HepG2 (cell line): ENCODE results near the gene SYNE1. TPM values are rescaled to one million over a fixed set of nuclear protein-coding genes. Genes with fewer than 3 reads are reported as not detected.

Experiments used
- ATAC-seq: fragments of 200-7000 bp; cut with Tn5 transposase; 3 replicates; pipeline ENCODE4 v1.9.1; 2020; ENCODE audit warnings: mild to moderate bottlenecking, moderate library complexity
- BruUV-seq: library from RNA; stranded (reverse); fragments of 400-500 nt; replicated peaks from 2 replicates; lab custom pipeline; 2021; lab: Mats Ljungman, UMichigan
- CTCF ChIA-PET: fragments of 300-600 bp; formaldehyde crosslinking; extraction: SDS; loops from one replicate; lab custom pipeline; 2021; ENCODE audit warnings: low total read pairs, inconsistent platforms, low intra/inter-chr PET ratio; lab: Yijun Ruan, JAX
- POLR2A ChIA-PET: fragments of 350-600 bp; sonication (Branson Sonifier 250); formaldehyde crosslinking; loops from one replicate; lab custom pipeline; 2020; ENCODE audit warnings: antibody characterized with exemption, inconsistent platforms; lab: Yijun Ruan, JAX
- DNase-seq: peaks from one replicate; pipeline ENCODE4 v3.0.0-alpha.2; 2015; ENCODE audit warnings: low spot score
- FAIRE-seq: peaks from 3 replicates; lab custom pipeline; 2011; peaks lifted over from hg19 to GRCh38; lab: Jason Lieb, UNC
- H2AFZ ChIP-seq: one replicate; pipeline ENCODE4 v1.6.1; 2011; ENCODE audit warnings: low read length, inconsistent platforms
- H3K27ac ChIP-seq: fragments of 300-600 bp; 3 replicates; pipeline ENCODE4 v1.8.0; 2011; ENCODE audit warnings: mixed run types, mild to moderate bottlenecking, mixed read lengths, low read length, inconsistent platforms; ENCODE audit not compliant: insufficient read depth; ENCODE audit errors: extremely low read length
- H3K27me3 ChIP-seq, 2 experiments: fragments of 200-600 bp in 1 of 2; 2 replicates in 1 of 2; 3 replicates in 1 of 2; pipeline versions ENCODE4 v1.6.0 to v1.8.0; 2011; ENCODE audit warnings: low read length in 2 of 2, mild to moderate bottlenecking in 2 of 2, moderate library complexity in 2 of 2, inconsistent platforms in 1 of 2; ENCODE audit not compliant: insufficient read depth in 2 of 2, control insufficient read depth in 1 of 2
- H3K36me3 ChIP-seq, 2 experiments: fragments of 200-600 bp in 1 of 2; replicated peaks in 1 of 2; 2 replicates in 1 of 2; 3 replicates in 1 of 2; pipeline versions ENCODE4 v1.5.1 to v1.8.0; 2011; ENCODE audit warnings: low read length in 2 of 2, inconsistent platforms in 1 of 2; ENCODE audit not compliant: insufficient read depth in 2 of 2, control insufficient read depth in 1 of 2
- H3K4me1 ChIP-seq: 2 replicates; pipeline ENCODE4 v1.5.1; 2012; ENCODE audit warnings: low read length, inconsistent platforms; ENCODE audit not compliant: insufficient read depth
- H3K4me2 ChIP-seq: 2 replicates; pipeline ENCODE4 v1.6.0; 2011; ENCODE audit warnings: low read depth, low read length, inconsistent platforms
- H3K4me3 ChIP-seq, 3 experiments: fragments of 200-600 bp in 1 of 3; sonication (generic), shearing (Covaris generic) in 1 of 3; replicated peaks in 1 of 3; 2 replicates each; pipeline ENCODE4 v1.5.1; 2011 to 2016; ENCODE audit warnings: low read length in 3 of 3, inconsistent platforms in 2 of 3, low read depth in 2 of 3, mild to moderate bottlenecking in 2 of 3, control low read depth in 1 of 3, mixed read lengths in 1 of 3; ENCODE audit not compliant: insufficient read depth in 1 of 3
- H3K79me2 ChIP-seq: one replicate; pipeline ENCODE4 v1.6.1; 2011; ENCODE audit warnings: low read length, inconsistent platforms; ENCODE audit not compliant: insufficient read depth
- H3K9ac ChIP-seq: 2 replicates; pipeline ENCODE4 v1.6.0; 2011; ENCODE audit warnings: mild to moderate bottlenecking, low read depth, low read length, inconsistent platforms; ENCODE audit not compliant: insufficient read depth
- H3K9me3 ChIP-seq: 2 replicates; pipeline ENCODE4 v1.5.1; 2012; ENCODE audit warnings: mild to moderate bottlenecking, low read length
- H4K20me1 ChIP-seq: 2 replicates; pipeline ENCODE4 v1.6.0; 2011; ENCODE audit warnings: inconsistent platforms, mild to moderate bottlenecking, low read length, moderate library complexity; ENCODE audit not compliant: insufficient read depth
- ATM ChIP-seq: fragments of 450-650 bp; IDR thresholded peaks from 2 replicates; pipeline ENCODE4 v1.7.1; 2017; ENCODE audit warnings: mild to moderate bottlenecking, borderline replicate concordance
- NFE2 ChIP-seq: sonication (generic); formaldehyde crosslinking; IDR thresholded peaks from 2 replicates; pipeline ENCODE4 v1.4.0; 2020; ENCODE audit warnings: missing genetic modification reagents
- SMYD3 ChIP-seq: sonication (generic); formaldehyde crosslinking; IDR thresholded peaks from 2 replicates; pipeline ENCODE4 v1.8.1; 2023; ENCODE audit warnings: mild to moderate bottlenecking, missing genetic modification reagents
- TARDBP ChIP-seq: sonication (generic); formaldehyde crosslinking; IDR thresholded peaks from 2 replicates; pipeline ENCODE4 v1.8.0; 2022; ENCODE audit warnings: mild to moderate bottlenecking, missing genetic modification reagents
- YEATS4 ChIP-seq: sonication (generic); formaldehyde crosslinking; IDR thresholded peaks from 2 replicates; pipeline ENCODE4 v1.4.0; 2020; ENCODE audit warnings: missing genetic modification reagents, borderline replicate concordance
- ZNF136 ChIP-seq: sonication (generic); formaldehyde crosslinking; IDR thresholded peaks from 2 replicates; pipeline ENCODE4 v1.8.1; 2022; ENCODE audit warnings: low read depth, mild to moderate bottlenecking, moderate library complexity, missing genetic modification reagents
- ZNF331 ChIP-seq: sonication (generic); formaldehyde crosslinking; IDR thresholded peaks from 2 replicates; pipeline ENCODE4 v1.4.0; 2020; ENCODE audit warnings: missing genetic modification reagents
- ZNF891 ChIP-seq: sonication (generic); formaldehyde crosslinking; IDR thresholded peaks from 2 replicates; pipeline ENCODE4 v1.5.0; 2020; ENCODE audit warnings: mild to moderate bottlenecking, missing genetic modification reagents
- ZSCAN30 ChIP-seq: sonication (generic); formaldehyde crosslinking; IDR thresholded peaks from 2 replicates; pipeline ENCODE4 v1.5.0; 2020; ENCODE audit warnings: mild to moderate bottlenecking, missing genetic modification reagents
- WGBS: methylation state at CpG from one replicate; pipeline ENCODE4 v1.1.6; 2017; ENCODE audit warnings: low lambda C conversion rate; 5-methylcytosine and 5-hydroxymethylcytosine counted together
- in situ Hi-C: cut with HindIII; loops from 2 replicates; pipeline ENCODE4 v1.10.0; 2017; ENCODE audit warnings: low pct_unique_long_range_greater_than_20kb; ENCODE audit not compliant: extremely low pct_ligation_motif_present
- intact Hi-C: fragments of 100-400 bp; cut with micrococcal nuclease; formaldehyde crosslinking; loops from one replicate; pipeline ENCODE4 v1.10.0; 2022; ENCODE audit not compliant: unreplicated experiment
- polyA plus RNA-seq, 8 experiments: library from polyadenylated mRNA; depleted of rRNA in 3 of 8; stranded (reverse) in 7 of 8; unstranded in 1 of 8; fragments of >200 nt; fragmentation: Illumina TruSeq in 4 of 8; extraction: Trizol in 4 of 8; gene quantifications; 2 replicates each; pipeline versions ENCODE4 v1.2.1 to v1.2.3, GENCODE V29; 2011 to 2016; ENCODE audit warnings: low read depth in 4 of 8, missing spikeins in 1 of 8, mixed read lengths in 1 of 8; ENCODE audit not compliant: insufficient read depth in 1 of 8
- total RNA-seq, 5 experiments: library from RNA; depleted of rRNA; stranded (reverse); fragments of >200 nt; fragmentation: Illumina TruSeq; extraction: Trizol; gene quantifications; 2 replicates each; pipeline ENCODE4 v1.2.3, GENCODE V29; 2016; ENCODE audit warnings: low read depth in 1 of 5
- TF ChIP-seq, protein P1 (sequence below): sonication (generic); formaldehyde crosslinking; IDR thresholded peaks from 2 replicates; pipeline ENCODE4 v1.4.0; 2020; ENCODE audit warnings: missing genetic modification reagents; ENCODE audit errors: not compliant biosample characterization

SYNE1 gene
- total and polyA plus RNA-seq, 2 of the 13 experiments (the other 11 are each of a cell fraction or from before 2014, with no cell fraction given), result 5.5 to 15.9 TPM

GRCh38 chr6:152583888-152584287 is 53.3 kb downstream of the SYNE1 start:
- H3K4me2 ChIP-seq, result no peak overlapping the region
- no TSS peak for BruUV-seq
- no peak overlapping the region for H3K27ac ChIP-seq
- H3K36me3 ChIP-seq, result no peaks in the 10 kb centered on the region
- H3K4me1 ChIP-seq, result no peaks in the 10 kb centered on the region
- in situ Hi-C loops, result no loop called here
- no peak overlapping the region for H3K4me3 ChIP-seq
- no peak for FAIRE-seq
- DNase-seq, result no peak
- 2% methylated on average over 3 of the region's 3 CpGs for WGBS
- ChIA-PET POLR2A (no interaction called here), CTCF (no interaction called here)
- H3K9ac ChIP-seq, result no peak overlapping the region
- intact Hi-C loops, result no loop called here
- no peaks in the 10 kb centered on the region for H3K79me2 ChIP-seq
- no peaks in the 10 kb centered on the region for H3K9me3 ChIP-seq
- no peaks in the 10 kb centered on the region for H4K20me1 ChIP-seq
- ATAC-seq, result no peak
- no peak for TF ChIP-seq ATM
- no peaks in the 10 kb centered on the region for H3K27me3 ChIP-seq
- H2AFZ ChIP-seq, result no peak overlapping the region

DNA sequence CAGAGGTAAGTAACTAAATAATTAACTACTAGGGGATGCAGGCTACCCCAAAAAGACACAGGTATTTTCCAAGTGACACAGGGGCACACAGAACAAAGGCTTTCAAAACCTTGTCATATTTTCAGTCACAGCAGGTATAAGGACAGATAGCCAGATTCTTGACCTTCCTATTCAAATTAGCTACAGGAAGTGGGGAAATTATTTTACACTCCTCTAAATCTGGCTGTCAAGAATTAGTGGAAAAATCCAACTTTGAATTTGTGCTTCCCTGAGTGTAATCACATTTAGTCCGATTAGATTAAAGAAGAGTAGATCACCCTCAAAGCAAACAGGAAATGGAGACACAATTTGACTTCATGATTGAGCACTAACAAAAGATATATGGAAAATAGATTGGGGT is 60.6 kb downstream of the SYNE1 start:
- no peaks in the 10 kb centered on the region for H3K27me3 ChIP-seq
- peaks cover 7% of the 10 kb centered on the region; the same call in 1 of the 2 replicates for H3K4me1 ChIP-seq
- H3K36me3 ChIP-seq, result no peaks in the 10 kb centered on the region
- no peak overlapping the region for H3K4me3 ChIP-seq
- TF ChIP-seq, protein P1, sequence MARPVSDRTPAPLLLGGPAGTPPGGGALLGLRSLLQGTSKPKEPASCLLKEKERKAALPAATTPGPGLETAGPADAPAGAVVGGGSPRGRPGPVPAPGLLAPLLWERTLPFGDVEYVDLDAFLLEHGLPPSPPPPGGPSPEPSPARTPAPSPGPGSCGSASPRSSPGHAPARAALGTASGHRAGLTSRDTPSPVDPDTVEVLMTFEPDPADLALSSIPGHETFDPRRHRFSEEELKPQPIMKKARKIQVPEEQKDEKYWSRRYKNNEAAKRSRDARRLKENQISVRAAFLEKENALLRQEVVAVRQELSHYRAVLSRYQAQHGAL, result no peak
- TF ChIP-seq SMYD3, result no peak
- no peak for TF ChIP-seq YEATS4 (CRISPR knock-in tag)
- no peak for TF ChIP-seq NFE2 (CRISPR knock-in tag)
- TF ChIP-seq ZSCAN30 (CRISPR knock-in tag), result no peak
- no peak for TF ChIP-seq TARDBP (CRISPR knock-in tag)
- no peak for TF ChIP-seq ZNF891 (CRISPR knock-in tag)
- no peak for TF ChIP-seq ZNF136 (CRISPR knock-in tag)
- no peak for TF ChIP-seq ZNF331 (CRISPR knock-in tag)
- FAIRE-seq (no peak), ATAC-seq (no peak), DNase-seq (no peak)
- H3K4me2 ChIP-seq, result no peak overlapping the region
- in situ Hi-C loops (no loop called here), intact Hi-C loops (no loop called here)
- no peaks in the 10 kb centered on the region for H3K9me3 ChIP-seq
- H4K20me1 ChIP-seq, result no peaks in the 10 kb centered on the region
- ChIA-PET POLR2A (no interaction called here), CTCF (no interaction called here)
- no peaks in the 10 kb centered on the region for H3K79me2 ChIP-seq
- BruUV-seq, result no TSS peak
- H2AFZ ChIP-seq, result no peak overlapping the region
- 53% methylated on average over 1 of the region's 1 CpG for WGBS
- H3K27ac ChIP-seq, result no peak overlapping the region
- no peak overlapping the region for H3K9ac ChIP-seq
